Omental fat pad (tissue), 4 donors: ENCODE results near the gene SYK. TPM values are rescaled to one million over a fixed set of nuclear protein-coding genes. Genes with fewer than 3 reads are reported as not detected.

Source experiments
- ATAC-seq: fragments of 150-250 bp; one replicate; pipeline ENCODE4 v1.9.1; 2016; ENCODE audit warnings: mild to moderate bottlenecking, moderate library complexity; ENCODE audit not compliant: low FRiP score
- DNase-seq: peaks from one replicate; pipeline ENCODE4 v3.0.0-alpha.2; 2019; ENCODE audit warnings: low spot score
- total RNA-seq, 4 donors: library from RNA; depleted of rRNA; stranded (reverse); fragments of >200 nt; gene quantifications; one replicate each; pipeline ENCODE4 v1.1.0, GENCODE V29; 2016
- TF ChIP-seq, protein P1 (sequence below), 3 donors: fragments of 450-650 bp; IDR thresholded peaks; one replicate each; pipeline ENCODE4 v1.5.1; 2016 to 2017; ENCODE audit warnings: antibody characterized with exemption in 3 of 3, mild to moderate bottlenecking in 3 of 3, moderate library complexity in 2 of 3

Gene SYK
- total RNA-seq, 4 donors from 2014 or later = 12.4 to 36.1 (median 25.9) TPM

DNA sequence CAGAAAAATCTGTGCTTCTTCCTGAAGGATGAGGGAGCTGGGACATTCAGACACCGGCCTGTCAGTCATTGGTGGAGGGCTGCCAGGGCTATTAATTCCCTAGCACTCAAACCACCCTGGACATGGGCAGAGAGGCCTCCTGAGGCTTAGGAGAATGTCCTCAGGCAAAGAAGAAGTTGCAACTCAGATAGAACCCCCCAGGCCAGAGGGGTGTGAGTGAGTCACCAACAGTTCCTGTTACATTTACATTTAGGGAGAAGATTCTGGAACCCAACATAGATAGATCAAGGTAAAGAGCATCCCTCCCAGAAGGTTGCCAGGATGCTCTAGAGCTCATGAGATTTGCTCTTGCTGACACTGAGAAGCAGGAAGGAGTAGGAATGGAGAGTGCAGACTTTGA, 29.2 kb upstream of the SYK start:
- TF ChIP-seq, protein P1, sequence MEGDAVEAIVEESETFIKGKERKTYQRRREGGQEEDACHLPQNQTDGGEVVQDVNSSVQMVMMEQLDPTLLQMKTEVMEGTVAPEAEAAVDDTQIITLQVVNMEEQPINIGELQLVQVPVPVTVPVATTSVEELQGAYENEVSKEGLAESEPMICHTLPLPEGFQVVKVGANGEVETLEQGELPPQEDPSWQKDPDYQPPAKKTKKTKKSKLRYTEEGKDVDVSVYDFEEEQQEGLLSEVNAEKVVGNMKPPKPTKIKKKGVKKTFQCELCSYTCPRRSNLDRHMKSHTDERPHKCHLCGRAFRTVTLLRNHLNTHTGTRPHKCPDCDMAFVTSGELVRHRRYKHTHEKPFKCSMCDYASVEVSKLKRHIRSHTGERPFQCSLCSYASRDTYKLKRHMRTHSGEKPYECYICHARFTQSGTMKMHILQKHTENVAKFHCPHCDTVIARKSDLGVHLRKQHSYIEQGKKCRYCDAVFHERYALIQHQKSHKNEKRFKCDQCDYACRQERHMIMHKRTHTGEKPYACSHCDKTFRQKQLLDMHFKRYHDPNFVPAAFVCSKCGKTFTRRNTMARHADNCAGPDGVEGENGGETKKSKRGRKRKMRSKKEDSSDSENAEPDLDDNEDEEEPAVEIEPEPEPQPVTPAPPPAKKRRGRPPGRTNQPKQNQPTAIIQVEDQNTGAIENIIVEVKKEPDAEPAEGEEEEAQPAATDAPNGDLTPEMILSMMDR (IDR thresholded peaks at IDR 0.05) = no peak
- ATAC-seq = no peak
- DNase-seq = no peak

DNA sequence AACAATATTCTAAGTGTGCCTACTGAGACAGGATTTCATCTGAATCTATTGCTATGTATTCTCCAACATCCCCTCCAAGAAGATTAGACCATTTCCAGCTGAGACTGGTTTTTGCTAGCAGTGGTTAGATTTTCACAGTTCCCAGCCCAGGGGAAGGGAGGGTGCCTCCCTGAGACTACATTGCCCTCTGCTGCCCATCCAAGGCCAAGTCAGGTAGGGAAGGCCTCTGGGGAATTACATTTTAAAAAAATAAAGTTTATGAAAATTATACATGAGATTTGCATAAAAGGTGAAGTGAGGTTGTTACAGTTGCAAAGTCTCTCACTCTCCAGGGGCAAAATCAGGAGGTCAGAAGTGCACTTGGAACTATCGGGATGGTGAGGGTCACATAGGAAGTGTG, 28.0 kb upstream of the SYK start:
- DNase-seq = no peak
- TF ChIP-seq, protein P1 (IDR thresholded peaks at IDR 0.05) = no peak
- no peak for ATAC-seq

DNA sequence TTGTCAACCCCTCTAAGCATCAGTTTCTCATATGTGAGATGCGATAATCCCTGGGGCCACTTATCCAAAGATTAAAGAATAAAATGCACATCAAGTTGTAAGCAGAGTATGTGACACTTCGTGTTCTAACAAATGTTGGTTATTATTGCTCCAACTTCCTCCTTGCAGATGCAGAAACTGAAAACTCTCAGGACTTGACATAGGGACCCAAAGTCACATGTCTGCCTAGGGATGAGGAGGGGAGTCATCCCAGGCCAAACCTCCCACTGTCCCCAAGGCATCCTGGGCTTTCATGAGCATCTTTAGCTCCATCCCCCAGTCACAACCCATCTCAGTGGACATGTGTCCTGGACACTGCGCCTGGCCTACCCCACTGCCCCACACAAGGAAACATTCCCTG, 27.5 kb upstream of the SYK start:
- no peak for DNase-seq
- TF ChIP-seq, protein P1 (IDR thresholded peaks at IDR 0.05) = no peak
- ATAC-seq = no peak

DNA sequence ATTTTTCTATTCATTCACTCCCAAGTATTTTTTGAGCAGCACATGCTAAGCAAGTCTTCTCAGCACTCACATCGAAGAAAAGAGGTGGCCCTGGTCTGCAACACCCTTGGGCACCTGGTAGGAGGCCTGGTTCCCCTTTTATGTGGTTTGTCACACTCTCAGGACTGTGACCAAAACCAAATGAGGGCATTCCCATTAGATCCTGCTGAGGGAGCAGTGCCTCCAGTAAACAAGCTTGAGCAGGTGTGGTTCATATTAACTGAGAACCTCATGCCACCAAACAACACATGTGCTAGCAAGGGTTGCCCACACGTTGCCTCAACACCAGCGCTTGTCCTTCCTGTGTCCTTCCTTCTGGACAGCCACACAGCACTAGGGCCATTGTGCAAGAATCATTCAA, 26.9 kb upstream of the SYK start:
- DNase-seq = no peak
- TF ChIP-seq, protein P1 (IDR thresholded peaks at IDR 0.05) = no peak
- ATAC-seq = no peak

DNA sequence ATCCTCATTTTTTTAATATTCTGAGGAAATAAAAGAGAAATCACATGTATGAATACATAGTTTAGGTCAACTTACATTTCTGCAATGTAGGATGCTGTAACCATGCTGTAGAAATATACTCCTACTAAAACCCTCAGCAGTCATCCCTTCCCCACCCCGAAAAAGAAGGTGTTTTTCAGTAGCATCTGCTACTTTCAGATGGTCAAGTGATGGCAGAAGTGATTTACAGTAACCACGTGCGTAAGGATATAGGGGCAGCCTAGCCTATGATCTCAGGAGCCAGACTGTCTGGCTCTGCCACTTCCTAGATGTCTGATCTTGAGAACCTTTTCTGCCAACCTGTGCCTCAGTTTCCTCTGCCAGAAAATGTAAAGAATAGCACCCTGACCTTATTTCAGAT, 26.0 kb upstream of the SYK start:
- TF ChIP-seq, protein P1 (IDR thresholded peaks at IDR 0.05) = no peak
- ATAC-seq (no peak), DNase-seq (no peak)

DNA sequence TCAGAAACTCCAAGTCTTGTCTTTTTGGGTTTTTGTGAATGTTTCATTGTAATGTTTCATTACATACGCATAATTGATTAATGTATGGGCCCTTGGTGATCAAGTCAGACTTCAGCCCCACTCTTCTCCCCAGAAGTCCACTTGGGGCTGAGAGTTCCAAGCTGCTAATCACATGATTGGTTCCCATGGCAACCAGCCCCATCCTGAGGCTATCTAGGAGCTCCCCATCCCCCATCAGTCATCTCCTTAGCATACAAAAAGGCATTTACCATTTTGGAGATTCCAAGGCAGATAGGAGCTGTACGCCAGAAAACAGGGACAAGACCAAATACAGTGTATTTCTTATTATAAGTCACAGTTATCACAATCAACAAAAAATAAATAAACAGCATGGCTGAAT, 22.9 kb upstream of the SYK start:
- DNase-seq (no peak), ATAC-seq (no peak)
- TF ChIP-seq, protein P1 (IDR thresholded peaks at IDR 0.05) = no peak

DNA sequence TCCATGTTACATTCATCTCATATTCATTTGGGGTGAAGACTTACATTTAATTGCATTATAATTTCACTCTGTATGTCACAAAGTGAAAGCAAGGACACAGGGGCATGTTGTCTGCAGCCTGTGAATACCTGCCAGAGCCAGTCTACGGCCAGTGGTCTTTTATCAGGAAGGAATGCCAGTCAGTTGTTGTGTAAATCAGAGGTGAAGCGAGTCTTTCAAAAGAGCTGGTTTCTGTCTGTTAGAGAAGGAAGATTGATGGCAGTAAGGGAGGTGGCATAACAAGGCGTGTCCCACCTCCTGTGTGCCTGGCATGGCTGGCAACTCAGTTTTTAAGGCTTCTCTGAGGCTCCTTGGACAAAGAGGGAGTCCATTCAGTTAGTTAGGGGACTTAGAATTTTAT, 18.1 kb upstream of the SYK start:
- TF ChIP-seq, protein P1 (IDR thresholded peaks at IDR 0.05) = no peak
- no peak for DNase-seq
- no peak for ATAC-seq
